Activated T-helper 17 cell treated with anti-CD3 and anti-CD28 coated beads, Interleukin-2, amount 50 U/mL, for 72 hours (primary cell): ENCODE results near the gene FAM234A. TPM values are rescaled to one million over a fixed set of nuclear protein-coding genes. Genes with fewer than 3 reads are reported as not detected.
"Not testable (repeated sequence)": the region's sequence is repeated elsewhere in the genome, so short reads cannot be mapped to it uniquely, and the experiment has no call there.

Experiments
- ATAC-seq: fragments of 150-1000 bp; cut with Tn5 transposase; replicated peaks from 2 replicates; pipeline ENCODE4 v1.10.0; 2021; ENCODE audit warnings: mild to moderate bottlenecking, moderate library complexity
- H3K27ac Mint-ChIP-seq: one replicate; pipeline ENCODE4 v1.8.0; 2022; ENCODE audit warnings: mixed read lengths
- H3K27me3 Mint-ChIP-seq: one replicate; pipeline ENCODE4 v1.8.0; 2022; ENCODE audit warnings: mixed read lengths
- H3K36me3 Mint-ChIP-seq: one replicate; pipeline ENCODE4 v1.8.0; 2022; ENCODE audit warnings: low read depth, mild to moderate bottlenecking, mixed read lengths
- H3K4me1 Mint-ChIP-seq: one replicate; pipeline ENCODE4 v1.8.0; 2022; ENCODE audit warnings: mixed read lengths
- H3K4me3 Mint-ChIP-seq: one replicate; pipeline ENCODE4 v1.8.0; 2022; ENCODE audit warnings: mild to moderate bottlenecking, mixed read lengths
- H3K9me3 Mint-ChIP-seq: one replicate; pipeline ENCODE4 v1.8.0; 2022; ENCODE audit warnings: mixed read lengths
- total RNA-seq, 2 donors: library from RNA; stranded (reverse); gene quantifications; one replicate each; pipeline ENCODE4 v1.2.3, GENCODE V29; 2022

FAM234A gene
- total RNA-seq, 2 donors from 2014 or later, result 4.0 to 6.8 TPM

DNA sequence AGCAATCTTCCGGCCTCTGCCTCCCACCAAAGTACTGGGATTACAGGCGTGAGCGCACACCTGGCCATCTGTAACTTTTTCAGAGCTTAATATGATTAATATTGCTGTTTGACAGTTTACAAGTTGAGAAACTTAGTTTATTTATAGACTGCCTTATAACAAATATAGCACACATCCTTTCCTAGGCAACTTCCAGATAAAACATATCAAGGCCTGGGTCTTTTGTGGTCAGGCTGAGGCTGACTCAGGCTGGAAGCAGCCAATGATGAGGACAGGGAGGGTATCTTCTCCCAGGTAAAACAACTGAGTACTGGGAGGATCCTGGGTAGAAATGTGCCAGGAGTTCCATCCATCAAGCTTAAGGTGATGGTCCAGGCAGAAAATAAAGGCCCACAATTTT is 21.6 kb upstream of the FAM234A start:
- Mint-ChIP-seq H3K36me3 (peaks cover 96% of the 10 kb centered on the region), H3K27ac (no peak overlapping the region), H3K27me3 (no peaks in the 10 kb centered on the region), H3K4me1 (no peaks in the 10 kb centered on the region), H3K4me3 (no peak overlapping the region), H3K9me3 (no peaks in the 10 kb centered on the region)
- ATAC-seq, result no peak

DNA sequence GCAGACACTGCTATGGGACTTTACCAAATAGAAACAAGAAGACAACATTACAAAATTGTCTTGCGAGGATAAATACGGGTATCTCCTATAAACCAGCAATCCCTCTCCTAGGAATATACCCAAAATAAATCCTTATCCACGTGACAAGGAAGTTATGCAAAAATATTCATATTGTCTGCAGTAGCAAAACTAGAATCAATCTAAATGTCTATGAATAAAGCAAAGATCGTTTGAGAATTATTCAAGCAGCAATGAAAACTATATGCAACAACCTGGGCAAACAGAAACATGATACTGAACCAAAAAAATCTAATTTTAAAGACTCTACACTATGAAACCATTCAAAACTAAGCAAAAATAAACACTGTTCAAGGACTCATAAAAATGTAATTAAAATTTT is 14.6 kb upstream of the FAM234A start:
- Mint-ChIP-seq H3K27ac (no peak overlapping the region), H3K9me3 (no peaks in the 10 kb centered on the region), H3K4me1 (peaks cover 9% of the 10 kb centered on the region), H3K4me3 (no peak overlapping the region), H3K27me3 (no peaks in the 10 kb centered on the region), H3K36me3 (peaks cover 99% of the 10 kb centered on the region)
- ATAC-seq, result no peak

DNA sequence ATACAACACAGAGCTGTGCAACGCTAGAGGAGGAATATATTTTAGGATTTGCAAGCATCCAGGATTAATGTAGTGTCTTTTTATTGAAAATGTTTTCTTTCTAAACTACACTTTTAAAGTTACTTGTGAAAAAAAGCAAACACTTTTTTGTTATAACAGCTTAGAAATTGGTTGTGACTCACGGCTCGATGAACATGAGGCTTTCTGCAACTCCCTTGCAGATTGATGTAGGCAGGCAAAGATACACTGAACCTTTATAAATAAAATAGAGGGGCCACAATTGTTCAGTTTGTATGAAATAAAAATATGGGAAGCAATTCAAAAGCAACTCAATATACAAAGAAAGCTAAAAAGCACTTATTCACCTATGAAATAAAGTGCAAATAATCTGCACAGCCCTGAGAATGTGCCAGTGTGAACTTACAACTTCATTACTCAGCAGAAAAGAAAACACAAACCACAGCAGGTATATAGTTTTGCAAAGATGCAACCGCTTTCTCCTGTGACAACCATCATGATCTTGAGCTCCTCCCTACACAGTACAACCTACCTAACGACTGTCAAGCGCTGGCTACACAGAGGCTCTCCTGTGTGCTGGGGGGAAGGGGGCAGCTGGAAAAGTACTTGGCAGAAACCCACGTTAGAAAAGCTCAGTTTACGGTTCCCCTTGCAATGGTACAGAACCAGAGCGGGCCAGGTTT is 6.3 kb upstream of the FAM234A start:
- Mint-ChIP-seq H3K4me3 (peak overlapping the region; percentile 89), H3K36me3 (peaks cover 51% of the 10 kb centered on the region), H3K9me3 (no peaks in the 10 kb centered on the region), H3K27ac (peak overlapping the region; percentile 86), H3K27me3 (no peaks in the 10 kb centered on the region), H3K4me1 (peaks cover 11% of the 10 kb centered on the region)
- ATAC-seq, result peak; percentile 32

DNA sequence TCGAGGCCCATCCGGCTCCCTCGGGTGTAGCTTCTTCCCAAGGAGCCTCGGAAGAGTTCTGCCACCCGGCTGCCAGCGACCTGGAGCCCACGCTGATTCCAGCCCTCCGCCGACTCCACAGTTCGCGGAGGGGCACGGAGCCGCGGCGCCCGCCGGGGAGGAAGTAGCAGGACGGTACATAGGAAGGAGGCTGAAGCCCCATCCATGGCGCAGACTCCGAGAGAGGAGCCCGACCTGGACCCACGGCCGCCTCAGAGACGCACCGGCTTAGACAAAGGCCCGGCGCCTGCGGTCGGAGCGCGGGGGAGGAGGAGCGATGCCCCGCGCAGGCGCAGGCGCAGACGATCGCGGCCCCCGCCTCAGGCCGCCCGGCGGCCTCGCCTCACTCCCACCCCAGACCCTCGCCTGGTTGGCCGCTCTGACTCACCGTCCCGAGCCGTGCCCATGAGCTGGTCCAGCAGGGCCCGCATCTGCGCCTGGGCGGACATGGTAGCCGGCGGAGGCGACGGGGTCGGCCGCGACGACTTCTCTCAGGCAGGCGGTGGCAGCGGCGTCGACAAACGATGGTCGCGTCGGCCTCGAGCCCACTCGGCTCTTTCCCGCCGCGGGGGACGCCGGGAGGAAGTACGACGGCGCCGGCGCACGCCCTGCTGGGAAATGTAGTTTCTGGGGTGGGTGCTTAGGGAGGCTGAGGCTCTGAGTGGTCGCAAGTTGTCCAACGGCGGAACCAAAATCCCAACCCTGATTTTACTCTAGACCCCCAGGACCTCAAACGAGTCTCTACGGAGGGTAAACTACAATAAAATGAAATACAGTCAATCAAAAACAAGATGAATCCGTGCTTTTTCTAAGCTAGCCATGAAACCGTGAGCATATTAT is 5.5 kb upstream of the FAM234A start, which contains the start of gene LUC7L:
LUC7L (minus strand) TSS at position 598 of the 879 bp plus-strand sequence; CDS start at position 488, 110 bp downstream.
- Mint-ChIP-seq H3K27ac (peak within 1 kb of the TSS; percentile 86), H3K27me3 (no peaks in the 10 kb centered on the region), H3K36me3 (peaks cover 43% of the 10 kb centered on the region), H3K9me3 (no peaks in the 10 kb centered on the region), H3K4me3 (peak within 1 kb of the TSS; percentile 89), H3K4me1 (peaks cover 11% of the 10 kb centered on the region)
- peak; percentile 94 for ATAC-seq

DNA sequence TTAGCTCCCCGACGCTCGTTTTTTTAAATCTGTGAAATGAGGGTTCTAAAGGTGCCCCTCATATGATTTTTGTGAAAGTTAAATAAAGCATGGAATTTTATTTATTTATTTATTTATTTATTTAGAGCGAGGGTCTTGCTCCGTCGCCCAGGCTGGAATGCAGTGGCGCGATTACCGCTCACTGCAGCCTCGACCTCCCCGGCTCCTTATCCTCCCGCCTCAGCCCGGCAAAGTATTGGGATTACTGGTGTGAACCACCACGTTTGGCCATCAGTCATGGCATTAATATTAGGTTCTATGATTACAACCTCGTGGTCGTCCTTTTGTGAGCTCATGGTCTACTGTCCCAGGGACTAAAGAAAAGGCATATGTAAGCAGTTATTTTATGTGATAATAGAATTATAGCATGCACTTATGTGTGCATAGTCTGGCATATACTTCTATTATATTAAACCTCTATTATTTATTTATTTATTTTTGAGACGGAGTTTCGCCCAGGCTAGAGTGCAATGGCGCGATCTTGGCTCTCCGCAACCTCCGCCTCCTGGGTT is 4.8 kb upstream of the FAM234A start:
- Mint-ChIP-seq H3K9me3 (no peaks in the 10 kb centered on the region), H3K36me3 (peaks cover 36% of the 10 kb centered on the region), H3K4me3 (peak overlapping the region; percentile 89), H3K4me1 (peaks cover 11% of the 10 kb centered on the region), H3K27me3 (no peaks in the 10 kb centered on the region), H3K27ac (peak overlapping the region; percentile 86)
- ATAC-seq, result no peak

DNA sequence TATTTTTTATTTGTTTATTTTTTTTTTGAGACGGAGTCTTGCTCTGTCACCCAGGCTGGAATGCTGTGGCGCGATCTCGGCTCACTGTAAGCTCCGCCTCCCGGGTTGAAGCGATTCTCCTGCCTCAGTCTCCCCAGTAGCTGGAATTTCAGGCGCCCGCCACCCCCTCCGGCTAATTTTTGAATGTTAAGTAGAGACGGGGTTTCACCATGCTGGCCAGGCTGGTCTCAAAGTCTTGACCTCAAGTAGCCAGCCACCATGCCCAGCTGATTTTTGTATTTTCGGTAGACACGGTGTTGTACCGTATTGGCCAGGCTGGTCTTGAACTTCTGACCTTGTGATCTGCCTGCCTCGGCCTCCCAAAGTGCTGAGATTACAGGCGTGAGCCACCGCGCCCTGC is 4.3 kb upstream of the FAM234A start:
- Mint-ChIP-seq H3K36me3 (peaks cover 32% of the 10 kb centered on the region), H3K4me1 (peaks cover 11% of the 10 kb centered on the region), H3K4me3 (peak overlapping the region; percentile 89)
- not testable (repeated sequence) for H3K9me3 Mint-ChIP-seq, H3K27ac Mint-ChIP-seq, ATAC-seq, H3K27me3 Mint-ChIP-seq

DNA sequence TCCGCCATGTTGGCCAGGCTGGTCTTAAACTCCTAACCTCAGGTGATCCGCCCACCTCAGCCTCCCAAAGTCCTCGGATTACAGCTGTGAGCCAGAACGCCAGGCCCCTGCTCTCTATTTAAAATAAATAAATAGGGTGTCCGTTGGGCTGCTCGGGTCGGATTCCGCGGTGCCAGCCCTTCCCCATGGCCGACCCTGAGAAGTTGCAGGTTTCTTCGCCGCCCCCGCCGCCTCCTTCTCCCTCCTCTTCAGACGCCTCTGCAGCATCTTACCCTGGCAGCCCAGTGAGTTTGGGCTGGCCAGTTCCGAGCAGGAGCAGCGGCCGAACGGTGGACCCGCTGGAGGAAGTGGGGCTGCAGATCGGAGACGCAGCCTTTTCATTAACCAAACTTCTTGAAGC is 3.7 kb upstream of the FAM234A start:
- Mint-ChIP-seq H3K27ac (no peak overlapping the region), H3K36me3 (peaks cover 26% of the 10 kb centered on the region), H3K4me1 (peaks cover 11% of the 10 kb centered on the region), H3K27me3 (no peaks in the 10 kb centered on the region), H3K4me3 (no peak overlapping the region), H3K9me3 (no peaks in the 10 kb centered on the region)
- ATAC-seq, result no peak

DNA sequence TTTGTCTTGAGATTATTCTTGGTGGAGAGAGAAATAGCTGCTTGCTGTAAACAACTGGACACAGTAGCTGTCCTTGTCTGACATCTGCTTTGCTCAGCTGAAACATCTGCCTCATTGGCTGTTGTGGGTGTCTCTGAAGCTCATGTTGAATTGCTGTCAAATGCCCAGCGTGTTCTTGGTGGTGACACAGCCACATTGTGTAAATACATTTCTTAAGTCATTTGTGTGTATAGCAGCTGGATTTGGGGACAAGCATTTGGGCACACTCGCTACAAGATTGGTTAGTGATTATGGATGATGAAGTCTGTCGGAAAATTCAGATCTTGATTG is 5.3 kb downstream of the FAM234A start:
- peaks cover 3% of the 10 kb centered on the region for H3K4me1 Mint-ChIP-seq
- H3K36me3 Mint-ChIP-seq, result no peaks in the 10 kb centered on the region
- no peak for ATAC-seq
- no peak overlapping the region for H3K4me3 Mint-ChIP-seq
- H3K27ac Mint-ChIP-seq, result no peak overlapping the region
- H3K9me3 Mint-ChIP-seq, result no peaks in the 10 kb centered on the region
- H3K27me3 Mint-ChIP-seq, result no peaks in the 10 kb centered on the region

DNA sequence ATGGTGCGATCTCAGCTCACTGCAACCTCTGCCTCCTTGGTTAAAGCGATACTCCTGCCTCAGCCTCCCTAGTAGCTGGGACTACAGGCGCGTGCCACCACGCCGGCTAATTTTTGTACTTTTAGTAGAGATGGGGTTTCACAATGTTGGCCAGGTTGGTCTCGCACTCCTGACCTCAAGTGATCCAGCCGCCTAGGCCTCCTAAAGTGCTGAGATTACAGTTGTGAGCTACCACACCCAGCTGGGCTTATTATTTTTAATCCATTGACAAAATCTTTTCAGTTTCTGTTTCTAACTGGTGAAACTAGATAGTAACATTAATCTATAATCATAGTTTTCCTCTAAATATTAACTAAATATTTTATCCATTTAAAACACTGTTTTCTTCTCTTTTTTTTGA is 5.9 kb downstream of the FAM234A start:
- no peaks in the 10 kb centered on the region for H3K27me3 Mint-ChIP-seq
- no peaks in the 10 kb centered on the region for H3K36me3 Mint-ChIP-seq
- H3K9me3 Mint-ChIP-seq, result no peaks in the 10 kb centered on the region
- ATAC-seq, result no peak
- H3K4me3 Mint-ChIP-seq, result no peak overlapping the region
- H3K27ac Mint-ChIP-seq, result no peak overlapping the region
- peaks cover 3% of the 10 kb centered on the region for H3K4me1 Mint-ChIP-seq

DNA sequence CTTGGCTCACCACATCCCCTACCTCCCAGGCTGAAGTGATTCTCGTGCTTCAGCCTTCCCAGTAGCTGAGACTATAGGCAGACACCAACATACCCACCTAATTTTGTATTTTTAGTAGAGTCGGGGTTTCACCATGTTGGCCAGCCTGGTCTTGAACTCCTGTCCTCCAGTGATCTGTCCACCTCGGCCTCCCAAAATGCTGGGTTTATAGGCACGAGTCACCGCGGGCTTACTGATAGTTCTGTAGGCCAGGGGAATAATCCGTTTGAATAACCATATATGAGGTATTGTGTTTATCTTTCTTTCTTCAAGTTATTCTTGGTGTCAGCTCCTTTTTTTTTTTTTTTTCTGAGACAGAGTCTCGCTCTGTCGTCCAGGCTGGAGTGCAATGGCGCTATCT is 7.7 kb downstream of the FAM234A start:
- no peaks in the 10 kb centered on the region for H3K27me3 Mint-ChIP-seq
- no peak for ATAC-seq
- H3K4me3 Mint-ChIP-seq, result no peak overlapping the region
- H3K9me3 Mint-ChIP-seq, result no peaks in the 10 kb centered on the region
- no peaks in the 10 kb centered on the region for H3K36me3 Mint-ChIP-seq
- H3K4me1 Mint-ChIP-seq, result peaks cover under 1% of the 10 kb centered on the region
- no peak overlapping the region for H3K27ac Mint-ChIP-seq

DNA sequence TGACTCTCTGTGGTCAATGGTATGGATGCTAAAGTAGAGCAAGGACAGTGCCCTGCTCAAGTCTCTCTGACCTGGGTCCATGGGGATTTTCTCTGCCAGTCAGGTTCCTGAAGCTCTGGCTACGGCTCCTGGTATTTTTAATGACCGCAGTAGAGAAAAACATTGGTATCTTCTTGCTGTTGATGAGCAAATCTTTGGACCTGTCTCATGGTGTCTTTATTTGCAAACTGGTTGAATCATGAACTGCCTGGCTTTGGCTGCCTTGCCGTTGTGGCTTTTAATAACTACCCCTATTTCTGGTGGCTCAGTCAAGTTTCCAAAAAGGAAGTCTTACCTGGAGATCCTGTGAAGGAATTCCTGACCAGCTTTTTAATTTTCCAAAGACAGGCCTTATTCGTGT is 8.7 kb downstream of the FAM234A start:
- ATAC-seq, result no peak
- Mint-ChIP-seq H3K27me3 (no peaks in the 10 kb centered on the region), H3K36me3 (no peaks in the 10 kb centered on the region), H3K4me1 (no peaks in the 10 kb centered on the region), H3K9me3 (no peaks in the 10 kb centered on the region), H3K4me3 (no peak overlapping the region), H3K27ac (no peak overlapping the region)

DNA sequence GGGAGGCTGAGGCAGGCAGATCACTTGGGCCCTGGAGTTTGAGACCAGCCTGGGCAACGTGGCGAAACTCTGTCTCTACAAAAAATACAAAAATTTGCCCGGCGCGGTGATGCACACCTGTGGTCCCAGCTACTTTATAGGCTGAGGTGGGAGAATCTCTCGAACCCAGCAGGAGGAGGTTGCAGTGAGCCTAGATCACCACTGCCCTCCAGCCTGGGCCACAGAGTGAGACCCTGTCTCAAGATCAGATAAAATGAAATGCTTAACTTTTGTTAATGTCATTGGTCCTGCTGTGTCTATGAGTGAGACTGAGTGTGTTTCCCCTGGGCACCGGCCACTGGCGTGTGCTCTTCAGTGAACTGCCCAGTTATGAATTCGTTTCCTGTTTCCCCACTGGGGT is 10.5 kb downstream of the FAM234A start:
- H3K9me3 Mint-ChIP-seq, result no peaks in the 10 kb centered on the region
- H3K36me3 Mint-ChIP-seq, result peaks cover under 1% of the 10 kb centered on the region
- ATAC-seq, result no peak
- H3K4me3 Mint-ChIP-seq, result no peak overlapping the region
- no peaks in the 10 kb centered on the region for H3K4me1 Mint-ChIP-seq
- no peaks in the 10 kb centered on the region for H3K27me3 Mint-ChIP-seq
- H3K27ac Mint-ChIP-seq, result no peak overlapping the region

DNA sequence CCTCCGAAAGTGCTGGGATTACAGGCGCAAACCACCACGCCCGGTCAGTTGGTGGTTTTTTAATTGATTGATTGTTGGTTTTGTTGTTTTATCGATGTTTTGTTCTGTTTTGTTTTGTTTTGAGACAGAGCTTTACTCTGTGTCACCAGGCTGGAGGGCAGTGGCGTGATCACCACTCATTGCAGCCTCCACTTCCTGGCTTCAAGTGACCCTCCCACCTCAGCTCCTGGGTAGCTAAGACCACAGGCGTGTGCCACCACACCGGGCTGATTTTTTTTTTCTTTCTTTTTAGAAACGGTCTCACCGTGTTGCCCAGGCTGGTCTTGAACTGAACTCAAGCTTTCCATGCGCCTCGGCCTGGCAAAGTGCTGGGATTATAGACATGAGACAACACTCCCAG is 12.4 kb downstream of the FAM234A start:
- H3K36me3 Mint-ChIP-seq, result peaks cover 8% of the 10 kb centered on the region
- H3K27me3 Mint-ChIP-seq, result no peaks in the 10 kb centered on the region
- no peak for ATAC-seq
- H3K9me3 Mint-ChIP-seq, result no peaks in the 10 kb centered on the region
- H3K27ac Mint-ChIP-seq, result no peak overlapping the region
- H3K4me3 Mint-ChIP-seq, result no peak overlapping the region
- no peaks in the 10 kb centered on the region for H3K4me1 Mint-ChIP-seq

DNA sequence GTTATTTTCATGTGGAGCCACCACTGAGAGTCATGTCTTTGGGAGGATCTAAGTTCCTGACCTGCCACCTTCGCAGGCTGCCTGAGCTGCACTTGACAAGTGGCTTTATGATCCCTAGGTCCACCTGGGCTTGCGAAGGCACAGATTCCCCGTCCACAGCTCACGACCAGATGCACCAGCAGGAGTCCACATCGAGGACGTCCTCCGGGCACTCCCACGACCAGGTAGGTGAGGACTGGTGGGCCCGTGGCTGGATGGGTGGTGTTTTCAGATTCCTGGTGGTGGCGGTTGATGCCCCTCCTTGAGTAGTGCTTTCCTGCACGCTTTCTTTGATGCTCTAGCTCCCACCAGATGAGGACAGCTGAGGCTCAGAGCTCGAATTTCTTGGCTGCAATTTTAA is 14.8 kb downstream of the FAM234A start:
- Mint-ChIP-seq H3K27ac (no peak overlapping the region), H3K9me3 (no peaks in the 10 kb centered on the region), H3K36me3 (peaks cover 8% of the 10 kb centered on the region), H3K4me1 (peaks cover 7% of the 10 kb centered on the region), H3K27me3 (no peaks in the 10 kb centered on the region), H3K4me3 (no peak overlapping the region)
- ATAC-seq, result no peak
